Smooth muscle cell (in vitro differentiated cells): ENCODE results near the gene ELOVL2. TPM values are rescaled to one million over a fixed set of nuclear protein-coding genes. Genes with fewer than 3 reads are reported as not detected.

Source experiments
- DNase-seq: peaks from one replicate; lab custom pipeline; 2025; ENCODE audit not compliant: unreplicated experiment; lab: John Stamatoyannopoulos, UW
- H2AFZ ChIP-seq: fragments of 200-600 bp; sonication (generic); 2 replicates; pipeline ENCODE4 v1.6.0; 2016; ENCODE audit warnings: antibody characterized with exemption, low read depth, mild to moderate bottlenecking
- H3F3A ChIP-seq: fragments of 200-600 bp; sonication (generic); 2 replicates; pipeline ENCODE4 v1.6.0; 2017; ENCODE audit warnings: antibody characterized with exemption, low read depth
- H3K27ac ChIP-seq: fragments of 200-600 bp; sonication (generic); 2 replicates; pipeline ENCODE4 v1.5.1; 2016; ENCODE audit warnings: low read depth, mild to moderate bottlenecking
- H3K27me3 ChIP-seq: fragments of 200-600 bp; sonication (generic); 2 replicates; pipeline ENCODE4 v1.6.1; 2016; ENCODE audit warnings: low read depth, mild to moderate bottlenecking
- H3K36me3 ChIP-seq: fragments of 200-600 bp; sonication (generic); 2 replicates; pipeline ENCODE4 v1.5.1; 2016; ENCODE audit warnings: low read depth
- H3K4me1 ChIP-seq: fragments of 200-600 bp; sonication (generic); 2 replicates; pipeline ENCODE4 v1.5.1; 2016; ENCODE audit warnings: low read depth
- H3K4me2 ChIP-seq: fragments of 200-600 bp; sonication (generic); 2 replicates; pipeline ENCODE4 v1.6.0; 2016; ENCODE audit warnings: mild to moderate bottlenecking
- H3K4me3 ChIP-seq: fragments of 200-600 bp; sonication (generic); 2 replicates; pipeline ENCODE4 v1.5.1; 2016; ENCODE audit warnings: mild to moderate bottlenecking
- H3K79me2 ChIP-seq: fragments of 200-600 bp; sonication (generic); 2 replicates; pipeline ENCODE4 v1.6.0; 2016; ENCODE audit warnings: low read depth, mild to moderate bottlenecking
- H3K9ac ChIP-seq: fragments of 200-600 bp; sonication (generic); 2 replicates; pipeline ENCODE4 v1.6.0; 2016; ENCODE audit warnings: low read depth
- H3K9me3 ChIP-seq: fragments of 200-600 bp; sonication (generic); replicated peaks from 2 replicates; pipeline ENCODE4 v1.5.1; 2016; ENCODE audit warnings: low read depth
- H4K20me1 ChIP-seq: fragments of 200-600 bp; sonication (generic); 2 replicates; pipeline ENCODE4 v1.6.0; 2016; ENCODE audit warnings: low read depth
- WGBS: methylation state at CpG from one replicate; pipeline ENCODE4 v1.1.7; 2016; ENCODE audit warnings: low lambda C conversion rate; 5-methylcytosine and 5-hydroxymethylcytosine counted together
- polyA plus RNA-seq: library from polyadenylated mRNA; unstranded; fragments of >200 nt; fragmentation: Nextera tagmentation; extraction: Ambion mirVana; gene quantifications from 2 replicates; pipeline ENCODE4 v1.2.1, GENCODE V29; 2016
- total RNA-seq: library from RNA; depleted of rRNA; stranded (reverse); fragments of >200 nt; gene quantifications from 2 replicates; pipeline ENCODE4 v1.2.3, GENCODE V29; 2014
- TF ChIP-seq, protein P1 (sequence below): fragments of 200-600 bp; sonication (generic); IDR thresholded peaks from 2 replicates; pipeline ENCODE4 v1.5.1; 2017; ENCODE audit warnings: borderline replicate concordance, mild to moderate bottlenecking, antibody characterized with exemption; ENCODE audit not compliant: insufficient read depth, poor library complexity, severe bottlenecking

ELOVL2 gene
- total and polyA plus RNA-seq, 2 experiments from 2014 or later, result 15.9 to 28.9 TPM

GRCh38 chr6:10957414-10957886 lies 86.7 kb downstream of the ELOVL2 start:
- DNase-seq, result no peak
- Histone ChIP-seq H3K36me3 (no peaks in the 10 kb centered on the region), H3K9me3 (no peaks in the 10 kb centered on the region), H3K4me1 (peaks cover 7% of the 10 kb centered on the region), H3F3A (peaks cover 5% of the 10 kb centered on the region), H3K4me3 (no peak overlapping the region), H3K27me3 (no peaks in the 10 kb centered on the region), H2AFZ (no peak overlapping the region), H3K9ac (no peak overlapping the region), H3K27ac (no peak overlapping the region), H3K79me2 (no peaks in the 10 kb centered on the region), H3K4me2 (no peak overlapping the region), H4K20me1 (no peaks in the 10 kb centered on the region)
- TF ChIP-seq, protein P1, sequence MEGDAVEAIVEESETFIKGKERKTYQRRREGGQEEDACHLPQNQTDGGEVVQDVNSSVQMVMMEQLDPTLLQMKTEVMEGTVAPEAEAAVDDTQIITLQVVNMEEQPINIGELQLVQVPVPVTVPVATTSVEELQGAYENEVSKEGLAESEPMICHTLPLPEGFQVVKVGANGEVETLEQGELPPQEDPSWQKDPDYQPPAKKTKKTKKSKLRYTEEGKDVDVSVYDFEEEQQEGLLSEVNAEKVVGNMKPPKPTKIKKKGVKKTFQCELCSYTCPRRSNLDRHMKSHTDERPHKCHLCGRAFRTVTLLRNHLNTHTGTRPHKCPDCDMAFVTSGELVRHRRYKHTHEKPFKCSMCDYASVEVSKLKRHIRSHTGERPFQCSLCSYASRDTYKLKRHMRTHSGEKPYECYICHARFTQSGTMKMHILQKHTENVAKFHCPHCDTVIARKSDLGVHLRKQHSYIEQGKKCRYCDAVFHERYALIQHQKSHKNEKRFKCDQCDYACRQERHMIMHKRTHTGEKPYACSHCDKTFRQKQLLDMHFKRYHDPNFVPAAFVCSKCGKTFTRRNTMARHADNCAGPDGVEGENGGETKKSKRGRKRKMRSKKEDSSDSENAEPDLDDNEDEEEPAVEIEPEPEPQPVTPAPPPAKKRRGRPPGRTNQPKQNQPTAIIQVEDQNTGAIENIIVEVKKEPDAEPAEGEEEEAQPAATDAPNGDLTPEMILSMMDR, result no peak
- WGBS, result 94% methylated on average over 6 of the region's 6 CpGs

DNA sequence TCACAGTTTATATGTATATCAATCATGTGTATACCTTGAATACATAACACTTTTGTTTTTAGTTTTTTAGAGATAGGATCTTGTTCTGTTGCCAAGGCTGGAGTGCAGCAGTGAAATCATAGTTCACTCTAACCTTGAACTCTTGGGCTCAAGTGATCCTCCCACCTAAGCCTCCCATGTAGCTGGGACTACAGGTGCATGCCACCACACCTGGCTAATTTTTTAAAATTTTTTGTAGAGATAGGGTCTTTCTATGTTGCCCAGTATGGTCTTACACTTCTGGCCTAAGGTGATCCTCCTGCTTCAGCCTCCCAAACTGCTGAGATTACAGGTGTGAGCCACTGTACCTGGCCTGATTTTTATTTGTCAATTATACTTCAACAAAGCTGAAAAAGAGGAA lies 87.3 kb downstream of the ELOVL2 start:
- Histone ChIP-seq H2AFZ (no peak overlapping the region), H3F3A (no peaks in the 10 kb centered on the region), H3K9me3 (no peaks in the 10 kb centered on the region), H3K27me3 (no peaks in the 10 kb centered on the region), H3K4me2 (no peak overlapping the region), H3K36me3 (no peaks in the 10 kb centered on the region), H3K4me3 (no peak overlapping the region), H4K20me1 (no peaks in the 10 kb centered on the region), H3K27ac (no peak overlapping the region), H3K4me1 (no peaks in the 10 kb centered on the region), H3K79me2 (no peaks in the 10 kb centered on the region), H3K9ac (no peak overlapping the region)
- DNase-seq, result no peak
- TF ChIP-seq, protein P1, result no peak

DNA sequence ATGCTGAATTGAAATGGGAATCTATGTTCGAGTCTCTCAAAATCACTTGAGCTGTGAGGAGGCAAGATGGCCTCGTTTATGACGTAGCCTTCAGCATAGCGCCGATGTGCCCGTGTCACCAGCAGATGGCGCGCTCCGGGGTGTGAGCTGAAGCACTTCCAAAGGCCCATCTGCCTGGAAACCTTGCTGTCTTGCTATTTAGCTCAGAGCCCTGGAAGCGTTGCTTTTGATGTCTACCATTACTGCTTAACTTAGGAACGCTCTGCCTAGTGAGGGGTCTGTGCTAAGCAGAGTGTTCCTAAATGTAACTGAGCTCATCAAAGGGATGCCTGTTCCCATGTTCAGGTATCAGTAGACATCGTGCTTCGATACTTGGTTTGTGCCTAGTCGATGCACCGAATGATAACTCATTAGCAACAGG lies 89.5 kb downstream of the ELOVL2 start:
- no peaks in the 10 kb centered on the region for H3K9me3 ChIP-seq
- no peaks in the 10 kb centered on the region for H3K36me3 ChIP-seq
- no peak overlapping the region for H3K4me3 ChIP-seq
- H3F3A ChIP-seq, result no peaks in the 10 kb centered on the region
- no peak overlapping the region for H3K27ac ChIP-seq
- H4K20me1 ChIP-seq, result no peaks in the 10 kb centered on the region
- no peak overlapping the region for H3K9ac ChIP-seq
- H3K79me2 ChIP-seq, result no peaks in the 10 kb centered on the region
- no peaks in the 10 kb centered on the region for H3K27me3 ChIP-seq
- WGBS, result 30% methylated on average over 15 of the region's 15 CpGs
- TF ChIP-seq, protein P1, result peak; percentile 86
- peak; percentile 31 for DNase-seq
- no peaks in the 10 kb centered on the region for H3K4me1 ChIP-seq
- no peak overlapping the region for H2AFZ ChIP-seq
- no peak overlapping the region for H3K4me2 ChIP-seq

- Histone ChIP-seq H2AFZ (no peak overlapping the region), H3K36me3 (no peaks in the 10 kb centered on the region), H3K4me1 (no peaks in the 10 kb centered on the region), H3K9ac (peak overlapping the region; percentile 31), H3K9me3 (no peaks in the 10 kb centered on the region), H3K4me2 (peak overlapping the region; percentile 61), H3K79me2 (no peaks in the 10 kb centered on the region), H3F3A (no peaks in the 10 kb centered on the region), H3K27ac (peak overlapping the region; percentile 51), H4K20me1 (no peaks in the 10 kb centered on the region), H3K27me3 (no peaks in the 10 kb centered on the region), H3K4me3 (no peak overlapping the region)
- 14% methylated on average over 6 of the region's 6 CpGs for WGBS
- TF ChIP-seq, protein P1, result peak; percentile 62
- no peak for DNase-seq
Measured at GRCh38 chr6:10951675-10952282, 92.3 kb downstream of the ELOVL2 start.
